Stimulated activated CD4-positive, alpha-beta T cell treated with anti-CD3 and anti-CD28 coated beads, Interleukin-2, amount 100 ng/mL, for 24 hours (primary cell): Measurements from ENCODE around the gene SLC5A10.

Experiments used
- DNase-seq, 2 donors: peaks; one replicate each; pipeline ENCODE4 v3.0.0-alpha.2; 2020

Gene SLC5A10

DNA sequence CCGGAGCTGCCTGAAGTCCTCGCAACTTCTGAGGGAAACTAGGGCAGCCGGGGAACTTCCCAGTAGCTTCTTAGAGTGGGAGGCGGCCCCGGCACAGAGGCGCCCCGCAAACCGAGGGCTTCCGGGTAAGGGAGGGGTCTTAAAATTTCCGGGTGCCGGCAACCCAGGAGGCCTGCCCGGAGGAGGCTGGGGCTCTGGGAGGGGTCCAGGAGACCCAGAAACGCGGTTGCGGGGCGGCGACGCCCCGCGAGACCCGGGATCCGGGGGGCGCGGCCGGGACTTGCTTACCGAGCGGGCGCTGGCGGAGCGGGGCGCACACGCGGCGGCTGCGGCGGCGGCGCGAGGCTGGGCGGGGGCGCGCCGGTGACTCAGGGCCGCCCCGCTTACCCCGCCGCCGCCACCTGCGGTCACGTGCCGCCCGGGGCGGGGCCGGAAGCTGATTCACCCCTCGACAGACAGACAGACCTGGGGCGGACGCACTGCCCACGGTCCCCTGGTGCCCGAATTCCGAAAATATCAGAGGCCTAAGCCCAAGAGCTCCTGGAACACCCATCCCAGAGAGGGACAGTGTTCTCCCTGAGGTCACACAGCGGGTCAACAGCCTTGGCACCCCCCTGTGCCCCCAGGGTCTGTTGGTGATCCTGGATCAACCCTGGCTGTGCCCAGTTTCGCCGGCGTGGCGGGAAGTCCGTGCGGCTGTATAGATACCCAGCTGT lies 52.6 kb downstream of the SLC5A10 start, which contains the start of gene FAM83G:
TSS of gene FAM83G (minus strand) at position 344 of the 716 bp plus-strand sequence. CDS start 723 bp downstream, outside the sequence.
- peak; percentile 93 to 94 for DNase-seq

DNA sequence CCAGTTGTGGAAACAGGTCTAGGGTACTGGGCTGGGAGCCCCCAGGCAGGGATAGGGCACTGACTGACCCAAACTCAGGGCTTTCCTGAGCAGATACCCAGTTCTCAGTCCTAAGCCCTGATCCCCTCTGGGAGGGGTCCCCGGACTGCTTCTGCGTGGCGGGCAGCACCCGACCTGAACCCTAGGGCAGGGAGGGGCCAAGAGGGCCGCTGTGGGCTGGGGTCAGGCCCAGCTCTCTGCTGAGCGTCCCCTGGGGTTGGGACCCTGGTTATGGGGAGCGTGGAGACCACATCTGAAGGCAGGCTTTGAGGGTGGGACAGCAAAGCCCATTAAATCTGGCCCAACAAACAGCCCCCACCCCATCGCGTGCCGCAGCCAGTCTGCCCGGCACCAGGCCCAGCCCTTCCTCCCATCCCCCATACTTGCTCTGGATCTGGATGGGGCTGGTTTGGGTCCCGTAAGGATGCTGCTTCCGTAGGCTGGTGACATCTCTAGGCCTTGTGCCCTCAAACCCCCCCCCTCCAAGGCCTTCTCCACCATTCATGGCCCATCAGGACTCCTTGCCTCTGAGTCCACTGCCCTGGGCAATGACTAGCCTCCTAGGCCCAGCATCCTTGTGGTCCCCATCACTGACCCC lies 53.3 kb downstream of the SLC5A10 start:
- DNase-seq = no peak

DNA sequence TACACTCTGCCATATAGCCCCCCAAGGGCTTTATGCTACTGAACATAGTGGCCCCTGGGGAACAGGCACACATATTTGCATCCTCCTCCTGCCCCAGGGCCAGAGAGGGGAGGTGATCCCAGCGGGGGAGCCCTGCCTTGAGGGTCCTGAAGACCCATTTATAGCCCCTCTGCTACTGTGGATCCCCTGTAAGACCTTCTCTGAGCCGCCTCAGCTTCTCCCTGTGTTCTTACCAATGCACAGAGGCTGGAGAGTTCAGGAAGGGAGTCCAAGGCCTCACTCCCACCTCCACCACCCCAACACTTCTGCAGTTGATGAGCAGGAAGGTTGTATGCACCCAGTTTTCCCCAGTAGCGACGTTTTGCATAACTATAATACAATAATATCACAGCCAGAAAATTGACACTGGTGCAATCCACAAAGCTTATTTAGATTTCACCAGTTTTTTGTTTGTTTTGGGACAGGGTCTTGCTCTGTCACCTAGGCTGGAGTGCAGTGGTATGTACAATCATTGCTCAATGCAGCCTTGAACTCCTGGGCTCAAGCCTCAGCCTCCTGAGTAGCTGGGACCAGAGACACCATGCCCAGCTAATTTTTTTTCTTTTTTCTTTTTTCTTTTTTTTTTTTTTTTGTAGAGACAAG lies 53.9 kb downstream of the SLC5A10 start:
- DNase-seq = no peak

DNA sequence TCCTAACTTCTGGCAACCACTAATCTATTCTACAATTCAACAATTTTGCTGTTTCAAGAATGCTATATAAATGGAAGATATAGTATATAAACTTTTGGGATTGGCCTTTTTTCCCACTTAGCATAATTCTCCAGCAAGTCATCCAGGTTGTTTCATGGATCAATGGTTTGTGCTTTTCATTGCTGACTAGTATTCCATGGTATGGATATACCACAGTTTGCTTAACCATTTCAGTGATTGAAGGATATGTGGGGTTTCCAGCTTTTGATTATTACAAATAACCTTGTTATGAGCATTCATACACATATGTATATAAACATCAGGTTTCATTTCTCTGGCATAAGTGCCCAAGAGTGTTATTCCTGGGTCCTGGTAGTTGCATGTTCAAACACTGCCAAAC lies 54.7 kb downstream of the SLC5A10 start:
- no peak for DNase-seq

DNA sequence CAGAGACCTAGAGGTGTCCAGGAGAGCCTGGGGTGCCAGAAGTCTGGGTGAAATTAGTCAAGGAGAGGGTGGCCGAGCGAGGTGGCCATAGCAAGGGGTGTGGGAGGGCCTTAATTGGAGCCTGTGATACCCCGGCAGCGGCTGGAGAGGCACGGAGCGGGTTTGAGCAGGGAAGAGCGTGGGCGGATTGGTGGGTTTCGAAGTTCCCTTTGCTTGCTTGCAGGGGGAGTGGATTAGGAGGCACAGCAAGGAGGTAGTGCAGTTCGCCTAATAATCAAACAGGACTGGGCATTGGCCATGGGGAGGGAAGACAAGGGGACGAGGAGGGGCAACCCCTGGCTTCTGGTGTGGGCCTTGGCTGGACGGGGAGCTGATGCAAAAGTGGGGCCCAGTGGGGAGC lies 58.0 kb downstream of the SLC5A10 start:
- DNase-seq = no peak

DNA sequence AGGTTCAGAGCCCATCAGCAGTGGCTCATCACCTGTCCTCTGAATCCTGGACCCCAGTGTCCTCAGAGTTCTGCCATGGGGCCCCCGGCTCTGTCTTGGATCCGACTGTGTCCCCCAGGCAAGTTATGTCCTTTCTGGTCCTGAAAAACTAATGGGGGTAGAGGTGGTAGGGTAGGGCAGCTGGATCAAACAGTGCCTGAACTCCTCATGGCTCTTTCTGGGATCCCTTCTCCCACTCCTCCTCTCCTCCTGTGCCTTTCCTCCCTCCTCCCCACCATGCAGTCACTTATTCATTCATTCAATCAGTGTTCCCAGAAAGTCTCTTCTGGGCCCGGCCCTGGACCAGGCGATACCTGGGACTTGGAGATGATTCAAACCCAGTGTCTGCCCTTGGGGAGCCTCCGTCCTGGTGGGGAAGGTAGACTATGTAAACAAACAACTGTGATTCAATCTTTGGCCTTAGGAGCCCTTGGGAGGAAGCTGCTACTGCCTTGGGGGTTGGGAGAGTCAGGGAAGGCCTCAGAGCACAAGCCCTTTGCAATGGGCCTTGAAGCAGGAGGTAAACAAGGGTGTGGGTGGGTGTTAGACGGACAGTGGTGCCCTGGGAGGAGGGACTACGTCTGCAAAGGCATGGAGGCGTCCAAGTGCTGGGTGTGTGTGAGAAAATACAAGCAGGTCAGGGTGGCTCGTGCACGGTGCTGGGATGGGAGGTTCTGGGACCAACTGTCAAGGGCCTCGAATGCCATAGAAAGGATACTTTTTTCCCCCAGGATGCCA lies 59.0 kb downstream of the SLC5A10 start:
- DNase-seq = no peak

DNA sequence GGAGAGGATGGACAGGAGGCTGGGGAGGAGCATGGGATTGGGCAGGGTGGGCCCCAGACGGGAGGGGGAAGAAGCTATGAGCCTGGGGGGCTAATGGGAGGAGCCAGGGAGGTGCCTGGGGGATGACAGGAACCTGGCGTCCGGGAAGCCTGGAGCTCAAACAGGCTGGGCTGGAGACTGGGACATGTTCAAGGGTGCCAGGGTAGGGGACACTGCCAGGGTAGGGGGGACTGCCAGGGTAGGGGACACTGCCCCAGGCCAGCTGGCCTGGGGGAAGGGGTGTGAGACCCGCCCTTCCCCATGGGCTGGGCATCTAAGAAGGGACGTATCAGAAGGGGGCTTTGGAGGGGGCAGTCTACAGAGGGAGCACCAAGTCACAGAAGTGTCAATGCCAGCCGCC lies 59.6 kb downstream of the SLC5A10 start:
- DNase-seq = no peak

DNA sequence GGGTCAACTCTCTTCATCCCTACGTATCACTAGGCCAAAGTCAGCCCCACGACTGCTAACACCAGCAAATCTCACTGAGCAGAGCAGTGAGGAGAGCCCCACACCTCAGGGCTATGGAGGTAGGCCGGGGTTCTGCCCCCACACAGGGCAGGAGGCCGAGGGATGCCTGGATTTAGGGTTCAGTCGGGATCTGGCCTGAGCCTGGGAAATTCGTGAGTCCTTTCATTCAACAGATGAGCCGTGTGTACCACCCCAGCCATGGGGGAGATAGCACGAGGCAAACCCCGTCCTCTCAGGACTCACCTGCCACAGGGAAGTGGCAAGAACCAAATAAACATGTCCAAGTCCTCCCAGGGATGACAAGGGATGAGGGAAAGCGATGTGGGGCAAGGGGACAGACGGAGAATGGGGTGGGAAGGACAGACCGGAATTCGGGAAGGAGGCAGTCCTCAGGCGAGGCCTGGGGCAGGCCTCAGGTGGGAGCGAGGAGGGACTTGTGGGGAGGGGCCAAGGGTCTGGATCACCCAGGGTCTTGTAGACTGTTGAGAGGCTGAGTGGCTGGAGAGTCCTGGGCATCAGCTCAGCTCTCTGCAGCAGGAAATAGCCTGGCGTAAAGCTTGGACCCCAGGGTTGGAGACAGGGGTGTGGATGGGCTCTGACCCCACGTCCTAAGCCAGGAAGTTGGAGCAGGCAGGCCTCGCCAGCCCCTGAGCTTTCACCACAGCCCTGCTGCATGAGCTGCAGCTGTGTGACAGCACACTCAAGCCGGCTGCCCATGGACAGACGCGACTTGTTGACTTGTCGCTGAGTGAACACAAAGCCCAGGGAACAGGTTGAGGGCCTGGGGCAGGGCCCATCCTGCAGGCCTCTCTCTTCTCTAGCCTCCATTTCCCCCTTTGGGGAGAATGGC lies 60.5 kb downstream of the SLC5A10 start:
- DNase-seq = no peak

DNA sequence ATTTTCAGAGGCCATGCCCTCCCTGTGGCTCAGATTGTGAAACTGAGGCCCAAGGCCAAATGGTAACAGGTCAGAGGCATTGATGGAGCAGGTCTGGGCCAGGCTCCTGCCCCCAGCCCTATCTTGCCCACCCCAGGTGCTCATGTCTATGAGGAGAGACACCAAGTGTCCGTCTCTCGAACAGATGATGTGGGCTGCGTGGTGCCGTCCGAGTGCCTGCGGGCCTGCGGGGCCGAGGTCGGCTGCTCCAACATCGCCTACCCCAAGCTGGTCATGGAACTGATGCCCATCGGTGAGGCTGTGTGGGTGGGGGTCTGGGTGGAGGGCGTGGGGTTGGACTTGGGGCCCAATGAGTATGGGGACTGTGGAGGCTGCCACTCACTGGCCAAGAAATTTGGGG lies 61.3 kb downstream of the SLC5A10 start:
- no peak for DNase-seq

DNA sequence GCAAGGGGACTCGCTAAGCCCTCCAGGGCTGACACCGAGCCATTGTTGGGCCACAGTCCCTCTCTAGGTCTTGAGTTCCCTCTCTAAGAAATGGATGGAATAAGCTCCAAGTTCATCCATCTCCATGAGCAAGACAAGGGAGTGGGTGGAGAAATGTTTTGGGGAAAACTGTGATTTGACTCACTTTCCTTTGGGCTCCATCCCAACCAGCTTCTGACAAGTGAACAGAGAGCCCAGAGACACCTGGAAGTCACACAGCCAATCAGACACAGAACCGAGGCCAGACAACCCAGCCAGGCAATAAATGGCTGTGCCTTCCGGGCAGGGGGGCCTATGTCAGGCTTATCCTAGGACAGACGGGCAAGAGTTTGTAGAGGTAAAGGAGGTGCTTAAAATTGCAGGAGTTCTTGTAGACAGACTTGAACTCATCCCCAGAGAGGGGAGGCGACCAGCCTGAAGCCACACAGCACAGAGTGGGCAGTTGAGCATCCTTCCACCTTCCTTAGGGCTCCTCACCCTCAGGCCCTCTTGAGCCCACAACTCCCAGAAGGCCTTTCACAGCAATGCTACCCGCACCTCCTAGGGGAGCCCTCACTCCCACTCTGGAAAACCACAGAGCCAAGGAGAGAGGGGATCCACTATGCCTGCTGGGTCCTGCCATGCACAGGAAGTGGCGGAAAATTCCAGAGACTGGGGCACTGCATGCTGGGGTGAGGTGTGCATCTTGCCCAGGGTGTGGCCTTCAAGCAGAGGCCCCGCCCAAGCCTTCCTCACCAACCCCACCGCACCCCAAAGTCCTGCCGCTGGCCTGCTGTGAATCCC lies 62.1 kb downstream of the SLC5A10 start:
- no peak for DNase-seq

DNA sequence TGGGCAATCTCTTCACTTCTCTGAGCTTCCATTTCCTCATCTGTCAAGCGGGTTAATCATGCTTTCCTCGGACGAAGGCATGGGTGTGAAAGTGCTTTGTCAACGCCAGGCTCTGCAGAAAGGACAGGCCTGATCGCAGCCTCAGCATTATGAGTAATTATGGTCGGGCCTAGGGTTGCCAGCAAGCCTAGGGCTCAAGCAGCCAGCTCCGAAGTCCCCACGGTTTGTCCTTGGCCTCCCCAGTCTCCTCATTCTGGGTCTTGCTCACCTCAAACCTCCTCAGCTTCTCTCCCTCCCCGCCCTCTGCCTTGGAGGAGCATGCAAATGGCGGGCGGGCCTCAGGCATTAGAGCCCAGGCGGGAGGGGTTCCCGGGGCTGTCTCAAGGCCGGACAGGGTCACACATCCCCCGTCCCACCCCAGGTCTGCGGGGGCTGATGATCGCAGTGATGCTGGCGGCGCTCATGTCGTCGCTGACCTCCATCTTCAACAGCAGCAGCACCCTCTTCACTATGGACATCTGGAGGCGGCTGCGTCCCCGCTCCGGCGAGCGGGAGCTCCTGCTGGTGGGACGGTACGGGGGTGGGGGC lies 62.8 kb downstream of the SLC5A10 start:
- no peak for DNase-seq

DNA sequence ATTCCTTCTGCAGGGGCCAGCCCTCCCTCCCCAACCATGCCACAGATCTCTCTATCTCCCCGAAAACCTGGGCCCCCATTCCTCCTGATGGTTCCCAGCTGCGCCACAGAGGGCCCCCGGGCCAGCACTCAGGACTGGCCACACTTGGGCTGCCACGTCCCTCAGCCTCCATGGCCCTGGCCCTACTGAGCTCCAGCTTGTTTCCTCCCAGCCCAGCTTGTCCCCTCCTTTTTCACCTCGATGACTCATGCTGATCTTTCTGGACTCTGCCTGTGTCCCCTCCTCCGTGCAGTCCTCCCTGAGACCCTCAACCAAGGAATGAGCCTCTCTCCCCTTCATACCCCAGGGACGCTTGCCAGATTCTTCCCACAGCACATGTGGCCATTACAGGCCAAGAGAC lies 63.5 kb downstream of the SLC5A10 start:
- DNase-seq = no peak

DNA sequence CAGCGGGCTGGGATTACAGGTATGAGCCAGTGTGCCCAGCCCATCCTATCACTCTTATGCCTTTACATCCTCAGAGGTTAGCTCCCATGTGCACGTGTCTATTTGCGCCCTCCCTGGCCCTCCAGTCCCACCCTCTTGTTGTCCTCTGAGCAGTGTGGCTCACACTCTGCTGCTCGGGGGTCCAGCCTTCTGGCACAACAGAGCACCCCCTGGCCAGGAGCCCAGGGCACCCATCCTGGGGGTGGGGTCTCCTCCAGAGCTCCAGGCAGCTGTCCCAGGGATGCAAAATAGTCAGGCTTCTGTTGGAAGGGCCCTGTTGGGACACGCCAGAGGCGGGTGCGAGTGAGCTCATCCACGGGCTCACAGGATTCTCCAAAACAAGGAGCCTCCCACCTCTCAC lies 64.3 kb downstream of the SLC5A10 start:
- no peak for DNase-seq

DNA sequence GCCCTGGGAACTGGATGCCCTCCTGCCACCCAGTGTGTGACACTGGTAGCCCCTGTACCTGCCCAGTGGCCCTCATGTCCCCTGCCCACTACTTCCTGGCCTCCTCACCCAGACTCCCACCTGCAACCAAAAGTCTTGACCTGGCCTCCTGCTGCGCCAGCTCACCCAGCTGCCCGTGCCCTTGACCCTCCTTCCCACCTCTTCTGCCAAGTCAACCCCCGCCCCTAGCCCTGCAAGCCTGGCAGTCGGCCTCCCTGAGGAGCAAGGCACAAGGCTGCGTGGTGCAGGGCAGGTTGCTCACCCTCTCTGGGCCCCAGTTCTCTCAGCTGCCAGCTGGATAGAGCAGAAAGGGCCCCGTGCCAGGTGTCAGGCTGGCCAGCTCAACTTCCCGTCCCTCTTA lies 64.9 kb downstream of the SLC5A10 start:
- DNase-seq = no peak

DNA sequence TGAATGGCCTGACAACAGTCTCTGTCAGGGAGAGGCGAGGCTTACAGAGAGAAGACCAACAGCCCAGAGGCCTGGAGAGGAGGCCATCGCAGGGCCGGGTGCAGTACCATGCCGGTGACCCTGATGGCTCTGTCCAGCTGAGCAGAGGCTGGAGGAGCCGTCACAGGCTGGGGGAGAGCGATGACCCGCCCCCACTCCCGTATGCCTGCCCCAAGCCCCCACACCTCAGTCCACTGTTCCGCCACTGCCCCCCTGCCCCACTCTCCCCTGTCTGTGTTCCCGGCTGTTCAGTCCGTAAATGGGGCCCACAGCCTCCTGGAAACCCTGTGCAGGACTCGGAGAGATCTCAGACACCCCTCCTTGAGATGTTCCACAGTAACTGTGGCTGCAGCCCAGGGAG lies 65.4 kb downstream of the SLC5A10 start:
- DNase-seq = no peak

DNA sequence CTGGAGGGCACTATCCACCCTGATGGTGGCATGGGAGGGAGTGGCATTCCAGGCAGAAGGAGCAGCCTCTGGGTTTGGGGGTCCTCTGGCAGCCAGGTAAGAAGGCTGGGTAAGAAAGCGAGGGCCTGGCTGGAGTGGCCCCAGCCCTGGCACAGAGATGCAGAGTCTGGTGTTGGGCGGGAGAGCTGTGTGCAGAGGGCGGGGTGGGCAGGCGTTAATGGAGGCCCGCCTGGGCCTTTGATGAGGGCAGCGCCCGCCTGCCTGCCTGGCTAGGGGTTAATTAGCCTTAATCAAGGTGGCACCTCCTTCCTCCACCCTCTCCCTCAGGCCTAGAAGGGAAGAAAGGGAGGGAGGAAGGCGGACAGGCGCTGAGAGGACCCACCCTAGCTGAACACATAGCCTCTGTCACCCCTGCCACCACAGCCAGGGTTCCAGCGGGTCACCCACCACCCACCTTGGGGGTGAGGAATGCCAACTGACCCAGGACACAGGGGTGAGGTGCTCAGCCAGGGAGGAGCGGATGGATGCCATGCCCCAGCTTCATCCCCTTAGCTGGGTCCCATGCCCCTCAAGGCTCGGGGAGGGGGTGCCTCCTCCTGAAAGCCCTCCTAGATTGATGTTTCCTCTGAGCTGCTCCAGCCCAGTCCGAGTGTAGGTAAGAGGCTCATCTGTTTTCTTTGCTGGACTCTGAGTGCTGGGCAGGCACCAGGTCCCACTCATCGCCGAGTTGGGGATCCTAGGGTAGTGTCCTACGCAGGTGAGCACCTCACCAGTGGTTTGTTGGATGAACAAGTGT lies 66.0 kb downstream of the SLC5A10 start:
- DNase-seq = no peak

DNA sequence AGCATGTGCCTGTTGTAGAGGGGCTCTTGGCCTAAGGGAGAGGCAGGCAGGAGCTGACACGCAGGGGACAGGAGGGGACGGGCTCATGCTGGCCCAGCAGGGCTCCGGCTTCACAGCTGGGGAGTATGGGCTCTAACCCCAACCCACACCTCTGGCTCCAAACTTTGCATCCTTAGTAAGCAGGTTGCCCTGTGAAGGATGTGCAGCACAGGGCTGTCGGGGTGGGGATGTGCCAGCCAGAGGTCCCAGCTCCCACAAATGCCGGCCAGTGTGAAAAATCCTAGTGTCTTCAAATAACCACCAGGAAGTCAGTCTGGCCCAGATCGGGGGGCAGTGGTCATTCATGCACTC lies 66.6 kb downstream of the SLC5A10 start:
- DNase-seq = no peak

DNA sequence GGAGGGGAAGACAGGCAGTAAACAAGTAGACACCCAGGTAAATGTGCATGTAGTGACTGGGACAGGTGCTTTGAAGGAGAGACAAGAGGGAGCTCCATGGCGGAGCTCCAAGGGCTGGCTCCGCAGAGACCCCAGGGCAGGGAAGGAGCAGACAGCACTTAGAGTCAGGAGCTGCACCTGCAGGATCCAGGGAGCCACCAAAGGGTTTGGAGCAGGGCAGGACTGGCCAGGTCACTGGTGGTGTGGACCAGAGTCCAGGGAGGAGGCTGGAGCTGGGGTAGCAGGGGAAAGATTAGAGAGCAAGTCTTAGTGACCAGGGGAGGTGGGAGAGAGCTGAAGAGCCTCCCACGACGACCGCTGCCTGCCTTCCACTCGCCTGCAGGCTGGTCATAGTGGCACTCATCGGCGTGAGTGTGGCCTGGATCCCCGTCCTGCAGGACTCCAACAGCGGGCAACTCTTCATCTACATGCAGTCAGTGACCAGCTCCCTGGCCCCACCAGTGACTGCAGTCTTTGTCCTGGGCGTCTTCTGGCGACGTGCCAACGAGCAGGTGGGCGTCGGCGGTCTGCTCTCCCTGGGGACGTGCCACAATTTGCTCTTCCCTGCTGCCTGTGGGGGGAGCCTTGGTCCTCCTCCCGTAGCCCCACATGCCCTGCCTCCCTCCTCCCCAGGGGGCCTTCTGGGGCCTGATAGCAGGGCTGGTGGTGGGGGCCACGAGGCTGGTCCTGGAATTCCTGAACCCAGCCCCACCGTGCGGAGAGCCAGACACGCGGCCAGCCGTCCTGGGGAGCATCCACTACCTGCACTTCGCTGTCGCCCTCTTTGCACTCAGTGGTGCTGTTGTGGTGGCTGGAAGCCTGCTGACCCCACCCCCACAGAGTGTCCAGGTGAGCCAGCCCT lies 67.3 kb downstream of the SLC5A10 start:
- no peak for DNase-seq

DNA sequence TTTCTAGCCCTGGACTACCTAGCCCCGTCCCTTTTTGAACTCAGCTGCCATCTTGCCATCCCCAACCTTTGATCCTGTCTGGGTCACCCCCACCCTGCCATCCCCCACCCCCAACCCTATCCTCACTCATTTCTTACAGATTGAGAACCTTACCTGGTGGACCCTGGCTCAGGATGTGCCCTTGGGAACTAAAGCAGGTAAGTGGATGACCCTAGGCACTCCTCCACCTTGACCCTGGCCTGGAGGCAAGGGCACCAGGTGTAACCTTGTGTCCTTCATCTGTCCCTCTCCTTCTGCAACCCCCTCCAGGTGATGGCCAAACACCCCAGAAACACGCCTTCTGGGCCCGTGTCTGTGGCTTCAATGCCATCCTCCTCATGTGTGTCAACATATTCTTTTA lies 68.1 kb downstream of the SLC5A10 start:
- no peak for DNase-seq
